ENCODE results near the gene TMEM167A. TPM values are rescaled to one million over a fixed set of nuclear protein-coding genes. Genes with fewer than 3 reads are reported as not detected.

TMEM167A gene
- total and polyA plus RNA-seq, 2 of the 8 experiments (the other 6 are each of a cell fraction or from before 2014, with no cell fraction given) = 50.6 to 178 TPM

DNA sequence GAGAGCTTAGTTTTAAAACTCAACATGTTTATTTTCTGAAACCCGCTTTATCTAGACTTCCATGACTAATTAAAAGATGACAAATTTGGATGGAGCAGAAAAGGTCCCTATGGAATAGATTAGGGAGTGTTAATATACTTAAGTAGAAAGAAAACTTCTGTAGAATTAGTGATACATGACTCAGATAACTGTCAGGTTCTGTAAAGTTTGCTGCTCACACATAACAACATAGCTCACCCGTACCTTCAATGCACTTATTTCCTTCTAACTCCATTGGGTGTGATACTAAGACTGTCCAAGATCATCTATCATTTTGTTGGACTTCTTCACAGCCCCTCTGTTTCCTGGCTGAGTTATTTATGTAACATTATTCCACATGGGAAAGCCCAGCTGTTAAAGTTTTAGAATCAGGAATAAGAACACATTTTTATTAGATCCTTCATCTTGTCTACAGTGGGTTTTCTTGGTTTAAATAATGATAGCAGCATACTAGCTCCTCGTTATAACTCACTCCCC is 27.8 kb downstream of the TMEM167A start:
- WGBS, 2 experiments (ENCODE audit: extremely low coverage in 1 of 2, insufficient coverage in 1 of 2, insufficient read length in 1 of 2, insufficient replicate concordance in 2 of 2, low coverage in 1 of 2, low lambda C conversion rate in 2 of 2, missing lambda C conversion rate in 1 of 2) = 87% methylated on average over 3 of the region's 3 CpGs; no CpG with 5 or more reads in 1 of the 2 experiments
- Histone ChIP-seq H3K9ac (replicated peaks in 1 of 4; ENCODE audit: extremely low read depth in 1 of 4, low read depth in 3 of 4, low read length in 3 of 4) (no peak overlapping the region), H3K79me2 (ENCODE audit: control insufficient read depth in 1 of 2, insufficient read depth in 2 of 2, low read length in 2 of 2) (no peaks in the 10 kb centered on the region), H3K27me3 (replicated peaks in 1 of 4; ENCODE audit: control insufficient read depth in 3 of 4, extremely low read depth in 1 of 4, insufficient read depth in 3 of 4, low read length in 3 of 4) (no peaks in the 10 kb centered on the region), H3K14ac (ENCODE audit: insufficient read length) (no peak overlapping the region), H2AFZ (ENCODE audit: low read length) (no peak overlapping the region), H3K36me3 (ENCODE audit: control insufficient read depth in 2 of 4, insufficient read depth in 4 of 4, low read length in 3 of 4) (peaks cover 0 to 7% (median 3%) of the 10 kb centered on the region in 4 experiments; a peak in 3 of 8 replicates), H3K79me1 (ENCODE audit: low read depth, low read length) (no peaks in the 10 kb centered on the region), H3K23ac (ENCODE audit: insufficient read length) (no peak overlapping the region), H2BK20ac (ENCODE audit: low read length) (no peak overlapping the region), H3K4ac (replicated peaks; ENCODE audit: insufficient read length, low read depth, low read length) (no peak overlapping the region), H2BK15ac (ENCODE audit: low read length) (no peak overlapping the region), H3K27ac (ENCODE audit: low read depth, low read length) (no peak overlapping the region), H4K5ac (ENCODE audit: insufficient read length, low read depth, low read length) (no peak overlapping the region), H3K23me2 (ENCODE audit: low read depth, low read length) (no peaks in the 10 kb centered on the region), H4K91ac (replicated peaks; ENCODE audit: insufficient read length, low read length) (no peak overlapping the region), H3K4me1 (replicated peaks in 1 of 4; ENCODE audit: control insufficient read depth in 3 of 4, insufficient read depth in 4 of 4, low read length in 3 of 4) (no peaks in the 10 kb centered on the region), H4K20me1 (replicated peaks in 1 of 2; ENCODE audit: control insufficient read depth in 1 of 2, insufficient read depth in 2 of 2, low read length in 2 of 2) (no peaks in the 10 kb centered on the region), H3K9me3 (ENCODE audit: insufficient read depth in 2 of 2, low read depth in 1 of 2, low read length in 1 of 2) (no peaks in the 10 kb centered on the region), H3K18ac (ENCODE audit: extremely low read depth, low read length) (no peak overlapping the region), H4K8ac (ENCODE audit: extremely low read depth, insufficient read depth, low read length) (no peak overlapping the region), H2AK5ac (ENCODE audit: low read depth, low read length) (no peak overlapping the region), H2BK5ac (ENCODE audit: low read depth, low read length) (no peak overlapping the region), H2BK12ac (ENCODE audit: low read depth, low read length) (no peak overlapping the region), H3K4me3 (ENCODE audit: extremely low read depth in 1 of 4, insufficient read depth in 2 of 4, low read depth in 3 of 4, low read length in 4 of 4) (no peak overlapping the region), H3K4me2 (ENCODE audit: insufficient read depth in 1 of 2, low read depth in 2 of 2, low read length in 2 of 2) (no peak overlapping the region), H2BK120ac (replicated peaks; ENCODE audit: low read depth, low read length) (no peak overlapping the region), H3K56ac (replicated peaks; ENCODE audit: insufficient read length, low read depth, low read length) (no peak overlapping the region)
- ChIA-PET CTCF (ENCODE audit: partially characterized antibody) (interaction anchor here (1.1 to 1.2 kb wide), 2 partner anchors 13 to 248 kb away, joined by 3 to 5 read pairs; no protein-coding TSS in a partner anchor), POLR2A (ENCODE audit: partially characterized antibody) (interaction anchor here (1.1 to 1.4 kb wide), 3 partner anchors 13 to 28 kb away, joined by 3 to 4 read pairs (median 3); partner anchors contain the start of genes TMEM167A and XRCC4)
- no peak for FAIRE-seq
- no peak for DNase-seq (ENCODE audit: low read depth in 1 of 2, low spot score in 2 of 2)
- no peak for TF ChIP-seq SUZ12 (IDR thresholded peaks at IDR 0.05; ENCODE audit: low read length)
- TF ChIP-seq HDAC6 (IDR thresholded peaks at IDR 0.05; ENCODE audit: low read depth, low read length) = no peak
- no peak for TF ChIP-seq MAFK (IDR thresholded peaks at IDR 0.05; ENCODE audit: low read depth, low read length)
- TF ChIP-seq ATF3 (IDR thresholded peaks at IDR 0.05; ENCODE audit: insufficient read depth, low read depth, low read length) = no peak
- TF ChIP-seq NRF1 (IDR thresholded peaks at IDR 0.05; ENCODE audit: low read depth, low read length) = no peak
- TF ChIP-seq FOSL1 (IDR thresholded peaks at IDR 0.05; ENCODE audit: insufficient read depth, low read depth, low read length) = no peak
- TF ChIP-seq SAP30 (IDR thresholded peaks at IDR 0.05; ENCODE audit: insufficient read depth, insufficient replicate concordance, low read length) = no peak
- no peak for TF ChIP-seq YY1 (IDR thresholded peaks at IDR 0.05; ENCODE audit: low read depth, low read length)
- TF ChIP-seq SP2 (IDR thresholded peaks at IDR 0.05; ENCODE audit: low read length) = no peak
- TF ChIP-seq ZNF274 (IDR thresholded peaks at IDR 0.05; ENCODE audit: borderline replicate concordance, extremely low read depth, low read length) = no peak
- TF ChIP-seq CHD2 (IDR thresholded peaks at IDR 0.05; ENCODE audit: low read length) = no peak
- TF ChIP-seq RFX5 (IDR thresholded peaks at IDR 0.05; ENCODE audit: borderline replicate concordance, low read depth, low read length) = no peak
- TF ChIP-seq CHD1 (IDR thresholded peaks at IDR 0.05; ENCODE audit: low read depth, low read length) = no peak

Measured in H1 (cell line).